ENCODE results near the gene NXNL1. TPM values are rescaled to one million over a fixed set of nuclear protein-coding genes. Genes with fewer than 3 reads are reported as not detected.
A peak's percentile ranks its signal among the peaks of the same experiment; 100 is the strongest.
"Not testable (repeated sequence)": the region's sequence is repeated elsewhere in the genome, so short reads cannot be mapped to it uniquely, and the experiment has no call there.

The NXNL1 gene, protein sequence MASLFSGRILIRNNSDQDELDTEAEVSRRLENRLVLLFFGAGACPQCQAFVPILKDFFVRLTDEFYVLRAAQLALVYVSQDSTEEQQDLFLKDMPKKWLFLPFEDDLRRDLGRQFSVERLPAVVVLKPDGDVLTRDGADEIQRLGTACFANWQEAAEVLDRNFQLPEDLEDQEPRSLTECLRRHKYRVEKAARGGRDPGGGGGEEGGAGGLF
- not detected in 2 replicates for total RNA-seq (2014; rRNA removed; shearing (Covaris generic))

DNA sequence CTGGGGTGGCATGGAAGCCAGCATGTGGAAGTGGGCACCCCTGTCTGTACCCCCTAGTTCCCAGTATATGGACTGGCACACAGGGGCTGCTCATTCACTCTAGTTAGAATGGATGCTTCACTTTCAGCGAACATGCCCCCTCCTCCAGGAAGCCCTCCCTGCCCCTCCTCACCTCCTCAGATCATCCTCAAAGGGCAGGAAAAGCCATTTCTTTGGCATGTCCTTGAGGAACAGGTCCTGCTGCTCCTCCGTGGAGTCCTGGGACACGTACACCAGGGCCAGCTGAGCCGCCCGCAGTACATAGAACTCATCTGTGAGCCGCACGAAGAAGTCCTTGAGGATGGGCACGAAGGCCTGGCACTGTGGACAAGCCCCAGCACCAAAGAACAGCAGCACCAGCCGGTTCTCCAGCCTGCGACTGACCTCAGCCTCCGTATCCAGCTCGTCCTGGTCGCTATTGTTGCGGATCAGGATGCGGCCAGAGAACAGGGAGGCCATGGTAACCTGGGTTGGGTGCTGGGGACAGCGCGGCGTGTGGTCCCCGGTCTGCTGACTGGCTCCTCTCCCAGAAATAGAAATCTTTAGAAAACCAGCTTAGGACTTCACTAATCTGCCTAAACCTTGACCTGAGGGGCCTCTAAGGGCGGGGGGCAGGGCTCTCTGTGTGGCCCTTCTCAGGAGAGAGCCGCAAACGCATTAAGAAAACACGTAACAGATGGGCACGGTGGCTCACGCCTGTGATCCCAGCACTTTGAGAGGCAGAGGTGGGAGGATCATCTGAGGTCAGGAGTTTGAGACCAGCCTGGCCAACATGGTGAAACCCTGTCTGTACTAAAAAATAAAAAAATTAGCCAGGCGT lies at the start of gene NXNL1:
NXNL1 (minus strand) TSS at position 555 of the 859 bp plus-strand sequence; CDS start at position 498, 57 bp downstream.
- DNase-seq (ENCODE audit: low spot score): no peak

DNA sequence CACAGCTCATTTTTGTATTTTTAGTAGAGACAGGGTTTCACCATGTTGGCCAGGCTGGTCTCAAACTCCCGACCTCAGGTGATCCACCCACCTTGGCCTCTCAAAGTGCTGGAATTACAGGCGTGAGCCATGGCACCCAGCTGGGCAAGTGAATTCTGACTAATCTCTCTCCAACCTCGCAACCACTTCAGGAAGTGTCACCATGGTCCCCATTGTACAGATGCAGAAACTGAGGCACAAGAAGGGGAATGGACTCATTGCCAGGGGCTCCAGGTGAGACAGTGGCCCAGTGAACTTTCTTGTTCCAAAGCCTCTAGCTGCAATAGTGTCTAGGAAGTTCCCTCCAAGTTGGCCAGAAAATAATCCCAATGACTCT lies 47.8 kb upstream of the NXNL1 start:
- not testable (repeated sequence) for DNase-seq (ENCODE audit: low spot score)

DNA sequence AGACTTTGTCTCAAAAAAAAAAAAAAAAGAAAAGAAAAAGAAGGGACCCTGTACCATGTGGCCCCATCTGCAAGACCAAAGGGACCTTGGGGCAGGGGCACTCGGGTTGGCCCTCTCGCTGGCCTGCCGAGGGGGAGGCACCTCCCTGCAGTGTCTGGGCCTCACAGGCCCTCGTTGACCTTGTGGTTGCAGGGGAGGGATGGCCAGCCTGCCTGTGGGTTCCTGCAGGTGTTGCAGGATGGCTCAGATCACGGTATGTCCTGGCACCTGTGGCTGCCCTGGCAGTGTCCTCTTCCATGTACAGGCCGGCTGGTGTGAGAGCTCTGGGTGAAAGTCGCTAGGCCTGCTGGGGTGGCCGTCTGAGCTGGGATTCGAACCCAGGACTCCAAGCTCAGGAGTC lies 46.0 kb upstream of the NXNL1 start:
- no peak for DNase-seq (ENCODE audit: low spot score)

DNA sequence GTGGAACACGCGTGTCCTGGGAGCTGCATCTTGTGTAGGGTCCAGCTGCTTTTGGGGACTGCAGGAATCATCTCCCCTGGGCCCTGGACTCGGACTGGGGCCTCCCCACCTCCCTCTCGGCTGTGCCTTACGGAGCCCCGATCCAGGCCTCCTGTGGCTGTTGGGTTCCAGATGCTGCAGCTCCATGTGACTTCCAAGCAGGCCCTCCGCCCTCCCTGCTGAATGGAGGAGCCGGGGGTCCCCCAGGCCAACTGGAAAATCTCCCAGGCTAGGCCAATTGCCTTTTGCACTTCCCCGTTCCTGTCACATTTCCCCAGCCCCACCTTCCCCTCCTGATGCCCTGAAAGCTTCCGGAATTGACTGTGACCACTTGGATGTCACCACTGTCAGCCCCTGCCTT lies 44.5 kb upstream of the NXNL1 start:
- DNase-seq (ENCODE audit: low spot score): no peak

DNA sequence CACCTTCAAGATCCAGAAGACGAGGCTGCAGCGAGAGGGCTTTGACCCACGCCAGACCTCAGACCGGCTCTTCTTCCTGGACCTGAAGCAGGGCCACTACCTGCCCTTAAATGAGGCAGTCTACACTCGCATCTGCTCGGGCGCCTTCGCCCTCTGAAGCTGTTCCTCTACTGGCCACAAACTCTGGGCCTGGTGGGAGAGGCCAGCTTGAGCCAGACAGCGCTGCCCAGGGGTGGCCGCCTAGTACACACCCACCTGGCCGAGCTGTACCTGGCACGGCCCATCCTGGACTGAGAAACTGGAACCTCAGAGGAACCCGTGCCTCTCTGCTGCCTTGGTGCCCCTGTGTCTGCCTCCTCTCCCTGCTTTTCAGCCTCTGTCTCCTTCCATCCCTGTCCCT lies 43.7 kb upstream of the NXNL1 start:
- no peak for DNase-seq (ENCODE audit: low spot score)

DNA sequence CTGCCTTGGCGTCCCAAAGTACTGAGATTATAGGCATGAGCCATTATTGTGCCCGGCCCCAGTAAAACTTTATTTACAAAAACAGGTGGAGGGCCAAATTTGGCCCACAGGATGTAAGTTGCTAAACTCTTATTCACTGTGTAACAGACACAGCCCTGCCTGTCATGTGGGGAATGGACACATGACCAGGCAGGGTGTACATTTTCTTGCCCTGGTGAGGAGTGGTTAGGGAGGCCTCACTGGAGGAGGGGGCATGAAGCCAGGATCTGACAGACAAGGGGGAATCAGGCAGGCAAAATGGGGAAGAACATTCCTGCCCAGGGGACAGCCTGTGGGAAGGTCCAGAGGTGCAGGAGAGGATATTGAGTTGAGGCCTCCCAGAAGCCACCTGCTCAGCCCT lies 43.3 kb upstream of the NXNL1 start:
- DNase-seq (ENCODE audit: low spot score): no peak

DNA sequence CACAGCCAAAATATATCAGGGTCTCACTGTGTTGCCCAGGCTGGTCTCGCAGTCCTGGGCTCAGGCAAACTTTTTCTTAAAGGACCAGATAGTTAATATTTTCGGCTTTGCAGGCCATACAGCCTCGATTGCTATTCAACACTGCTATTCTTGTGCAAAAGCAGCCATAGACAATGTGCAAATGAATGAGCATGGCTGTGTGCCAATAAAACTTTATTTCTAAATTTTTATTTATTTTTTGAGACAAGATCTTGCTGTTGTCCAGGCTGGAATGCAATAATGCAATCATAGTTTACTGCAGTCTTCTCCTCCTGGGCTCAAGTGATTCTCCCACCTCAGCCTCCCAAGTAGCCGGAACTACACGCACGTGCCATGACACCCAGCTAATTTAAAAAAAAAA lies 42.5 kb upstream of the NXNL1 start:
- DNase-seq (ENCODE audit: low spot score): no peak

DNA sequence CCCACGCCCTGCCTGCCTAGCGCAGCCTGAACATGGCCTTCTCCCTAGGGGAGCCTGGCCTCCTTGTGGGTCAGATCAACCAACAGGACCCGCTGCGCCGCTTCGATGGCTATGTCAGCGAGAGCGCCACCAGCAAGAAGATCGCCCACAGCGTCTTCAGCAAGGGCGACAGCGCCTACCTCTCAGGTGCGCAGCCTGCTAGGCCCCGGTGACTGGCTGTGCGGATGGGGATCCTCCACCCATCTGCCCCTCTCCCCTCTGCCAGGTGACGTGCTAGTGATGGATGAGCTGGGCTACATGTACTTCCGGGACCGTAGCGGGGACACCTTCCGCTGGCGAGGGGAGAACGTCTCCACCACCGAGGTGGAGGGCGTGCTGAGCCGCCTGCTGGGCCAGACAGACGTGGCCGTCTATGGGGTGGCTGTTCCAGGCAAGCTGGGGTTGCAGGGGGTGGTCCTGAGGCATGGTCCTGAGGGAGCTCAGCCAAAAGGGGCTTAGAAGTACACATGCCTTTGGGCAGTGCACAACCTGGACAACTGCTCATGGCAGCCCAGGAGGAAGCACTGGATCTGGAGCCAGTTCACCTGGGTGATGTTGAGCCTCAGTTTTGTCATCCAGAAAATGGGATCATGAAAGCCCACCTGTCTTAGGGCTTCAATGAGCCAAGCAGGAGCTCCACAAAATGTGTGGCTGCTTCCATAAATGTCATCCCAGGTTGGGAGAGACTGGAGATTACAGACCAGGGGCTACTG lies 39.9 kb upstream of the NXNL1 start:
- DNase-seq (ENCODE audit: low spot score): no peak

DNA sequence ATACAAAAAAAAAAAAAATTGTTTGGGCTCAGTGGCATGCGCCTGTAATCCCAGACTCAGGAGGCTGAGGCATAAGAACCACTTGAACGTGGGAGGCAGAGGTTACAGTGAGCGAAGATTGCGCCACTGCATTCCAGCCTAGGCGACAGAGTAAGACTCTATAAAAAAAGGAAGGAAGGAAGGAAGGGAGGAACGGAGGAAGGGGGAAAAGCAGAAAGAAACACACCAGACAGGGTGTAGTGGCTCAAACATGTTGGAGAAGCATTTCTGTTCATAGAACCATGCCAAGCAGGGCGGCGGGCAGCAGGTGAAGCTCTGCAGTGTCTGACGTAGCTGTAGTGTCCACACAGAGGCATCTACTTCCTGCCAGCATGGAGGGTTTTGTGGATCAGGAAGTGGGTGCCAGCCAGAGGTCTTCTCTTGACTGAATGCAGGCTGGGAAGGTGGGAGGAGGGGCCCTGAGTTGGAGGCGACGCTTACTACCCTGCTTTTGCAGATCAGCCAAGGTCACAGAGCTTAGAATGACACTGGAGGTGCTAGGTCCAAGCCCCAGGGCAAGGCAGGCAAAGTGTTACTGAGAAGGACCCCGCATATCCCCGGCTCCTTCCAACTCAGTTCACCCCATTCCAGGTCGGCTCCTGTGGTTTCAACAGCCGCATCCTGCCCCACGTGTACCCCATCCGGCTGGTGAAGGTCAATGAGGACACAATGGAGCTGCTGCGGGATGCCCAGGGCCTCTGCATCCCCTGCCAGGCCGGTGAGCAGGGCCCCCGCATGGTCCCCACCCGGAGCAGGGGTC lies 39.1 kb upstream of the NXNL1 start:
- DNase-seq (ENCODE audit: low spot score): no peak

DNA sequence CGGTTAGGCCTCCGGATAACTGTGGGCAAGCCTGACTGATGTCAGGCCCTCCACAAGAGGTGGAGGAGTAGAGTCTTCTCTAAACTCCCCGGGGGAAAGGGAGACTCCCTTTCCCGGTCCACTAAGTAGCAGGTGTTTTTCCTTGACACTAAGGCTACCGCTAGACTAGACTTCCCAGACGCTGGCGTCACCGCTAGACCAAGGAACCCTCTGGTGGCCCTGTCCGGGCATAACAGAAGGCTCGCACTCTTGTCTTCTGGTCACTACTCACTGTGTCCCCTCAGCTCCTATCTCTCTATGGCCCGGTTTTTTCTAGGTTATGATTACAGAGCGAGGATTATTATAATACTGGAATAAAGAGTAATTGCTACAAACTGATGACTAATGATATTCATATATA lies 38.3 kb upstream of the NXNL1 start:
- DNase-seq (ENCODE audit: low spot score): not testable (repeated sequence)

DNA sequence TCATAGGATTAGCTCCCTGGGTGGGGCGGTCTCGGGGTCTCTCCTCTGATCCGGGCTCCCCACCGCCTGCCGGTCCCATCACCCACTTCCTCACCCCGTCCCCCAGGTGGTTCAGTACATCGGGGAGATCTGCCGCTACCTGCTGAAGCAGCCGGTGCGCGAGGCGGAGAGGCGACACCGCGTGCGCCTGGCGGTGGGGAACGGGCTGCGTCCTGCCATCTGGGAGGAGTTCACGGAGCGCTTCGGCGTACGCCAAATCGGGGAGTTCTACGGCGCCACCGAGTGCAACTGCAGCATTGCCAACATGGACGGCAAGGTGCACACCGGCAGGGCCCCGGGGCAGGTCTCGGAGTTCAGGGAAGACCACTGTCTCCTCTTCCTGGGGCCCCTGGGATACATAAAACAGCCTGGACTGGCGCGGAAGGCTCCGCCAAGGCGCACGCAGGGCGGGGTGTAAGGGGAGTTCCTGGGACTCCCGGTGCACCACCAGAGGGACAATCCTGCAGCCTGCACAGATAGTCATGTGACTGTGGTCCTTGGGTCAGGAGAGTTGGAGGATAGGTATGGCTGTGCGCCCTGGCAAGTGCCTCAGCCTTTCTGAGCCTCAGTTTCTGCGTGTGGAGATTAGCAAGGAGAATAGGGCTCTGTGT lies 36.5 kb upstream of the NXNL1 start:
- DNase-seq (ENCODE audit: low spot score): no peak

DNA sequence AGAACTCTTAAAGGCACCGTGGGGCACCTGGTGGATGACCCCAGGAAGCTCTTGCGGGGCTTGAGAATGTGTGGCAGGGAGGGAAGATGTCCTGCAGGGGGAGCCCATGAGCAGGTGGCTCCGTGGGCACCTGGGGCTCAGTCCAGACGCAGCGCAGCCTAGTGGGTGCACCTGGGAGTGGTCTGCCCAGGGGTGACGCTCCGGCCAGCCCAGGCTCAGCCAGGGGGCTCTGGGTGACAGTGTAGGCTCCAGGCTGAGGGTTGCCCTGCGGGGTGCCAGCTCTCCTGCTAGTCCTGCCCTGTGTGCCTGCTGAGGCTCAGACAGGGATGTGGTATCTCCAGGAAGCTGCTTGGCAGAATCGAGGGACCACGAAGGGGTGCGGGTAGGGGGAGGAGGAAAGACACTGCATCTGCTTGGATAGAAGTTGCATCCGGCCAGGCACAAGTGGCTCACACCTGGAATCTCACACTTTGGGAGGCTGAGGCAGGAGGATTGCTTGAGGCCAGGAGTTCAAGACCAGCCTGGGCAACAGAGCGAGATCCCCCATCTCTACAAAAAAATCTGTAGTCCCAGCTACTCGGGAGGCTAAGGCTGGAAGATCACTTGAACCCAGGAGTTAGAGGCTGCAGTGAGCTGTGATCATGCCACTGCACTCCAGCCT lies 35.7 kb upstream of the NXNL1 start:
- peak; percentile 82 for DNase-seq (ENCODE audit: low spot score)

DNA sequence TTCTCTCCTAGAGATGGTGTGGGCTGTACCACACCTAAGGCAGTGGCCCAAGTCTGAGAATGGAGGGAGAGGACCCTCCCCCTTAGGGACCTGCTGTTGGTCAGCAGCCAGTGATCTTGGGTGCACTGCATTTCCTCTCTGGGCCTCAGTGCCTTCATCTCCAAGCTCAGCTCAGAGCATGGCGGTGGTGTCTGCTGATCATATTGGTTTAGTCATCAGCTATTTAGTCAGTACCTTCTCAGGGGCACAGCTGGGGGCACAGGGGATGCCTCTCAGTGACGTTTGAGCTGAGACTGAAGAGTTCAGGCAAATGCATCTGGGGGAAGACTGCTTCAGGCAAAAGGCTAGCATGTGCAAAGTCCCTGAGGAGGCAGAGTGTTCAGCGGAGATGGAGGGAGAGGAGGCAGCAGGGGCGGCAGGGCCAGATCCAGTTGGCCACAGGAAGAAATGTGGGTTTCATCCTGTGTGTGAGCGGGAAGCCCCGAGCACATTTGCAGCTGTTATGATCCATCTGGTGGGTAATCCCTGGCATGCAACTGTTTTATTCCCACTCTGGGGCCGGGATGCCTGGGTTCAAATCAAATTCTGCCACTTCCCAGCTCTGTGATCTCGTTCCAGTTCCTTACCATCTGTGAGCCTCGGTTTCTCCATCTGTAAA lies 35.0 kb upstream of the NXNL1 start:
- no peak for DNase-seq (ENCODE audit: low spot score)

DNA sequence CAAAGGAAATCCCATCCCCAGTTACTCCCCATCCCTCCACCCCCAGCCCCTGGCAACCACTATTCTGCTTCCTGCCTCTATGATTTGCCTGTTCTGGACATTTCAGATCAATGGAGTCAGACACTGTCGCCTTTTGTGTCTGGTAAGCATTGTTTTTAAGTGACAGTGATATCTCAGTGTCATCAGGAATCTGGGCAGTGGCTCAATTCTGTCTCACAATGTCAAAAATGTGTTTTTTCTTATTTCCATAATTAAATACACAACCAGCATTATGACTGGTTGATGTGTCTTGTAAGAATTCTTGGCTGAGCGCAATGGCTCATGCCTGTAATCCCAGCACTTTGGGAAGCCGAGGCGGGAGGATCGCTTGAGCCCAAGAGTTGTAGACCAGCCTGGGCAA lies 30.6 kb upstream of the NXNL1 start:
- no peak for DNase-seq (ENCODE audit: low spot score)

DNA sequence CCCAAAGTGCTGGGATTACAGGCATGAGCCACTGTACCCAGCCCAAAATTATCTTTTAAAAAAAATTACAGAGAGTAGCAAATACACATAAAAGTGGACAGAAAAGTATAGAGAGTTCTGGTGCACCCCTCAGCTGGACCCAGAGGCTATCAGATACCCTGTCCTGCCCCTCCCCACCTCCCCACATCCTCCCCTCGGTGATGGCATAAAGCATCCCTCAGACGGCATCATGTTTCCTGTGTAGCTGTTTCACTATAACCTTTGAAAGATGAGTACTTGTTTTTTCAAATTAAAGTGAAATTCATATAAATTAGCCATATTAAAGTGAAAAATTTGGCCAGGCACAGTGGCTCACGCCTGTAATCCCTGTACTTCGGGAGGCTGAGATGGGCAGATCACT lies 29.7 kb upstream of the NXNL1 start:
- no peak for DNase-seq (ENCODE audit: low spot score)

DNA sequence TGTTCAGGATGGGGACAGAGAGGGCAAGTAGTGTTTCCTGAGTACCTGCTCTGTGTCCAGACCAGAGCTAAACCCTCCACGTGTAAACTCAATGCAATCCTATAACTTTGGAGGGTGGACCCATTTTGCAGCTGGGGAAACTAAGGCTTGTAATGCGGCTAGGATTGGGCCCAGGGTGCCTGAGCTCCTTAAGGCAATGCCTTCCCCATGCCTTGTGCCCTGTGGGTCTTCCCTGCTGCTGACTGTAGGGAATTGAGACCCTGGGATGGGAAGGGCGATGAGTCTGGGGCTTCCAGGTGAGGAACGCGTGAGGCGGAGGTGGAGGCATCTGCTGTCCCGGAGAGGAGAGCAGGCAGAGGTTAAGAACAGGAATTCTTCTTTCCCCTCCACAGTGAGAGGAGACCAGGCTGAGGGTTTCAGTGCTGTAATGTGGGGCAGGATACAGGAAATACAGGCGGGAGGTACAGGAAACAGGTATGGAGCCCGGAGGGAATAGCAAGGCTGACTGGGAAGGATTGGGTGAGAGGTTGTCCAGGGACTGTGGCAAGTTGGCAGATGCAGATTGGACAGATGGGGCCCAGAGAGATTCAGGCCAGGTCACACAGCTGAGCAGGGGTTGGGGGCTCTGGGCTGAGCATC lies 28.8 kb upstream of the NXNL1 start:
- no peak for DNase-seq (ENCODE audit: low spot score)

DNA sequence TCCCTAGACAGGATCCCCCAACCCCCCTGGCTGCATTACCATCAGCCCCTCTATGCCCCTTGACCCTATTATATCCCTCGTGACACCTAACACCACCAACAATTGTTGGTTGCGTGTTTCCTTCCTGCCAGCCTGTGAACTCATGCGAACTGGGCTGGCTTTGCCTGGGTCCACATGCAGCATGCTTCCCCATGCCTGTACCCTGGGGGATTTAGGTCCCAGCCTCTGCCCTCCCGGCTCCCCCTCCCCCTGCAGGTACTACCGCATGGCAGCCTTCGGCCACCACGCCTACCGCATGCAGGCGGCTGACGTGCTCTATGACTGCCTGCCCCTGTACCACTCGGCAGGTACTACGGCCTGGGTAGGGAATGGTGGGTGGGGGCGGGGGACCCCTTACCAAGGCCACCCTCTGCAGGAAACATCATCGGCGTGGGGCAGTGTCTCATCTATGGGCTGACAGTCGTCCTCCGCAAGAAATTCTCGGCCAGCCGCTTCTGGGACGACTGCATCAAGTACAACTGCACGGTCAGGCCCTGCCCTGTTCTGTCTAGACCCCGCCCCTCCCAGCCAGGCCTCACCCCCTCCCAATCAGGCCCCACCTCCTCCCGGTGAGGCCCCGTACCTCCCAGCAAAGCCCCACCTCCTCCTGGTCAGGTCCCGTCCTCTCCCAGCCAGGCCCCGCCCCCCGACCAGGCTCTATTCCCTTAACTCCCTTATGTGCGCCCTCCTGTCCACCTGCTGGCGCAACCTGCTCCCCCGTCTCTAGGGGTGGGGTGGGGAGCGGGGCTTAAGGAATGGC lies 28.1 kb upstream of the NXNL1 start:
- DNase-seq (ENCODE audit: low spot score): peak; percentile 82

DNA sequence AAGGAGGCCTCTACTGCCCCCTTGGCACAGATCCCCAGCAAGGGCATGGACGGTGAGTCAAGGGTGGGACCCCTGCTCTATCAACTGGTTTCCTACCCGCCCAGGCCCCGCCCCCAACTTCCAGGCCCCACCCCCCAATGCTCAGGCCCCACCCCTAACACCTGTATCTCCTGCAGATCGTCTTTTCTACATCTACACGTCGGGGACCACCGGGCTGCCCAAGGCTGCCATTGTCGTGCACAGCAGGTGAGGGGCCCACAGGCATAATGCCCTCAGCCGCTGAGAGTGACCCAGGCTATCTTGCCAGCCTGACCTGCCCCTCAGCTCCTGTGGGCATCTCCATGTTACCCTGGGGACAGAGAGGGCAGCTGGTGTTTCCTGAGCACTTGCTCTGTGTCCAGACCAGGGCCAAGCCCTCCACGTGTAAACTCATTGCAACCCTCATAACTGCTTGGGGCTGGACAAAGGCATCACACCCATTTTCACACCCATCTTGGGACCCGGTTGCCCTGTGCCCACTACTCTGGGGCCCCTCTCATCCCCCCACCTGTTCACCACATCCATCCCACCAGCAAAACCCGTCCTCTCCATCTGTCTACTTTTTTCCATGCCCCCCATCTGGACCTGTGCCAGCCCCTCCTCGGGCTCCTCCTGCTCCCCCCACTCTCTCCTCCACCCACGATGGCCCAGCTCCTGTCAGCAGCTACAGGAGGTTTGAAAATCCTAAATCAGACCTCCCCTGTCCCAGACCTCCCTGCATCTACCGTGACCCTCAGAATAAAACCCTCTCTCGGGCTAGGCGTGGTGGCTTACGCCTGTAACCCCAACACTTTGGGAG lies 26.8 kb upstream of the NXNL1 start:
- no peak for DNase-seq (ENCODE audit: low spot score)

Data from HT-29 (cell line).